ENCODE data around the gene DAB2IP.

The DAB2IP gene

GRCh38 chr9:121809356-121810050 lies 158.1 kb downstream of the DAB2IP start:
- no peak for DNase-seq

- no peak for DNase-seq
Measured at GRCh38 chr9:121810489-121810888, 159.1 kb downstream of the DAB2IP start.

GRCh38 chr9:121811140-121811539 lies 159.7 kb downstream of the DAB2IP start:
- DNase-seq: no peak

- DNase-seq: no peak
Measured at GRCh38 chr9:121811751-121812150, 160.3 kb downstream of the DAB2IP start.

GRCh38 chr9:121812159-121812735 lies 160.8 kb downstream of the DAB2IP start:
- no peak for DNase-seq

- no peak for DNase-seq
Measured at GRCh38 chr9:121813519-121814210, 162.2 kb downstream of the DAB2IP start.

GRCh38 chr9:121814594-121814993 lies 163.2 kb downstream of the DAB2IP start:
- no peak for DNase-seq

- no peak for DNase-seq
Measured at GRCh38 chr9:121815084-121815483, 163.7 kb downstream of the DAB2IP start.

- no peak for DNase-seq
Measured at GRCh38 chr9:121815546-121816448, 164.4 kb downstream of the DAB2IP start.

- no peak for DNase-seq
Measured at GRCh38 chr9:121816449-121816817, 165.0 kb downstream of the DAB2IP start.

GRCh38 chr9:121816845-121817450 lies 165.5 kb downstream of the DAB2IP start:
- no peak for DNase-seq

GRCh38 chr9:121817476-121817875 lies 166.0 kb downstream of the DAB2IP start:
- DNase-seq: no peak

GRCh38 chr9:121818016-121818661 lies 166.7 kb downstream of the DAB2IP start:
- no peak for DNase-seq

GRCh38 chr9:121818841-121819427 lies 167.5 kb downstream of the DAB2IP start:
- no peak for DNase-seq

GRCh38 chr9:121819428-121820231 lies 168.2 kb downstream of the DAB2IP start:
- no peak for DNase-seq

- no peak for DNase-seq
Measured at GRCh38 chr9:121820286-121821005, 169.0 kb downstream of the DAB2IP start.

- DNase-seq: no peak
Measured at GRCh38 chr9:121821326-121821725, 169.9 kb downstream of the DAB2IP start.

- no peak for DNase-seq
Measured at GRCh38 chr9:121822093-121823085, 171.0 kb downstream of the DAB2IP start.
